ENCODE results near the gene ELL. TPM values are rescaled to one million over a fixed set of nuclear protein-coding genes. Genes with fewer than 3 reads are reported as not detected.

Gene ELL
- total RNA-seq, 1 donor from 2014 or later: 9.3 TPM

DNA sequence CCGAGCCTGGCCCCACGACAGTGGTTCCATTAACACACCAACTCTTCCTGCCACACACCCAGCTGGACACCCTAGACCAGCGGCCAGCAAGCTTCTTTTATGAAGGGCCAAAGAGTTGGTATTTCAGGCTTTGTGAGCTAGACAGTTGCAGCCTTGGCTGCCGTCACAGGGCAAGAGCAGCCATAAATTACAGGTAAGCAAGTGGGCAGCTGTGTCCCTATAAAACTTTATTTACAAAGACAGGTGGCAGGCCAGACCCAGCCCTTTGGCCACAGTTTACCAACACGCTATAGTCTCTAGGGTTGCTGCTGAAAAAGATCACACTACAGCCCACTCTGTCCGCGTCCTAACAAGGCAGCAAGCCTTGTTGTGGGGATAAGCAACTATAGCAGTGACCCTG, 13.3 kb downstream of the ELL start:
- intact Hi-C loops (cut with micrococcal nuclease): no loop called here
- ATAC-seq (no peak), DNase-seq (no peak)

DNA sequence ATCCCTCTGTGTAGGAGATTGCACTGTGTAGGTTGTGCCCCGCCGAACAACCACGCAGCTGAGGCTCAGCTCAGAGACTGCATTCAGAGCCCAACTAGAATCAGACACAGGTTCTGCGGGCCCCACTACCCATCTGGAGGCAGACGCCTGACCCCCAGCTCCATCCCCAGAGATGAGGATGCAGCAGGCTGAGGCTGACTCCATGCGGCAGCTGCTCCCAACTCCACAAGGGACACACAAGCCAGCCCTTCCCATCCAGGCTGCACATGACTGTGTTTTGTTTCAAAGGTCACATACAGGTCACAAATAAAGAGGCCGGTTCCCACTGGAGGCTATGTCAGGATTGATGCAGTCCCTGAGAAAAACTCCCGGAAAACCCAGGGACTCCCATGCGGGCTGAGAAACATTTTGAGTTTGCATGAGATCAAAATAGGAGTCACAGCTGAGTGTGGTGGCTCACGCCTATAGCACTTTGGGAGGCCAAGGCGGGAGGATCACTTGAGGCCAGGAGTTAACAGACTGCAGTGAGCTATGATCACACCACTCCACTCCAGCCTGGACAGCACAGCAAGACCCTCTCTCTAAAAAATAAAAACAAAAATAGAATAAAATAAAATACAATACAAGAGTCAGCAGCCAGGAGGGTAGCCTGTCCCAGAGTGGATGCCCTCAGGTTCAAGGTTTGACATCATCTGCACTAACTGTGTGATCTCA, 14.0 kb downstream of the ELL start:
- intact Hi-C loops (cut with micrococcal nuclease): no loop called here
- DNase-seq: peak; percentile 60
- peak; percentile 39 for ATAC-seq

DNA sequence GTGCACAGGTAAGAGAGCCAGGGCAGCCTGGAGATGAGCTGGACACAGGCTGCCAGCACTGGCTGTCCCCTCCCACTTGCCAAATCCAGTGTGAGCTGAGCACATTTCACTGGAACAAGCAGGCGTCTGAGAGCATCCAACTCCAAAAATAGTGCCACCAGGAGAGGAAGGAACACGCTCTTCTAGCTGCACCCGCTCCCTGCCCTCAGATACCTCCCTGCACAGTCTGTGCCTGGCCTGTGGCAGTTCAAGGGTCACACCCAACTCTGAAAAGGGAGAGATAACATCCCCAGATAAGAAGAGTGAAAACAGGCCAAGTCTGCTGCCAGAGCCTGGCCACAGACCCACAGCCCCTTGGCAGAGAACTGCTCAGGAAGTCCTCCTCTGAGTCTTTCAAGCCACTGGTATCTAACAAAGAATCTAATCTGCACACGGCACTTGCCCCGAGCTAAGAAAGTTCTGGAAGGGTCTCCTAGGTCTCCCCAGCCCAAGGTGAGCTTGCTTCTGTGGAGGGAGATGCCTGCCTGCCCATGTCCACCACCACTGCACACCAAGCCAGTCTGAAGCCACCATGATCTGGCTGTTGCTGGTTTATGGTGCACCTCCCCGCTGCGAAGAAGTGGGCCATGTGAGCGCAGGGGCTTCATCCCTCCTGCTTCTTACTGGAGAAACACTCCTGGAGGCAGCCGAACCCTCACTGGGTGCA, 14.7 kb downstream of the ELL start:
- DNase-seq: peak; percentile 78
- ATAC-seq: peak; percentile 81
- intact Hi-C loops (cut with micrococcal nuclease): no loop called here

DNA sequence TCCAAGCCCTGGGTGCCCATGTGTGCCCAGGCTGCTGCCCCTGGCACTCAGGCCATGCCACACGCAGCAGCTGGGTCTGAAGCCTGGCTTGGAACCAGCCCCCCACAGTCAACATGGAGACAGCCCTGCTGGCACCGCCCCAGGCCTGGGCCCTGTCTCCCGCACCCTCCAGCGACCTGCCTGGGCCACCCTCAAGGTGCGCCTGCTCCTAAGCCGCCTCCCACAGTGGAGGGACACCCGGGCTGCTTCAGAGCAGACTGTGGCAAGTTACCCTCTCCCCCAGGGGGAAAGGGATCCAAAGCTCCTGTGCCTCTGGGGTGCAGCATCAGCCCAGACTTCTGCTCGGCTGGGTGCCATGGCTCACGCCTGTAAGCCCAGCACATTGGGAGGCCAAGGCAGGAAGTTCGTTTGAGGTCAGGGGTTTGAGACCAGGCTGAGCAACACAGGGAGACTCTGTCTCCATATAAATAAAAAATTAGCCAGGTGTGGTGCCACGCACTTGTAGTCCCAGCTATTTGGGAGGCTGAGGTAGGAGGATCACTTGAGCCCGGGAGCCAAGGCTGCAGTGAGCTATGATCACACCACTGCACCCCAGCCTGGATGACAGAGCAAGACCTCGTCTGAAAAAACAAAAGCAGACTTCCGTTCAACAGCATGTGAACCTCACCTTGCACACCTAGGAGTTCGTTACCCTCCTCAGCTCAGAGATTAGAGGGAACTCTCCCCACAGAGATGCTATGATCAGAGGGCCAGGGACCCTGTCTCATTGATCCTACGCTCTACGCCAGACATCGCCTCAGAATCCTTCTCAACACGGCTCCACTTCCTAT, 15.6 kb downstream of the ELL start:
- peak; percentile 62 for DNase-seq
- intact Hi-C loops (cut with micrococcal nuclease): no loop called here
- ATAC-seq: peak; percentile 0

DNA sequence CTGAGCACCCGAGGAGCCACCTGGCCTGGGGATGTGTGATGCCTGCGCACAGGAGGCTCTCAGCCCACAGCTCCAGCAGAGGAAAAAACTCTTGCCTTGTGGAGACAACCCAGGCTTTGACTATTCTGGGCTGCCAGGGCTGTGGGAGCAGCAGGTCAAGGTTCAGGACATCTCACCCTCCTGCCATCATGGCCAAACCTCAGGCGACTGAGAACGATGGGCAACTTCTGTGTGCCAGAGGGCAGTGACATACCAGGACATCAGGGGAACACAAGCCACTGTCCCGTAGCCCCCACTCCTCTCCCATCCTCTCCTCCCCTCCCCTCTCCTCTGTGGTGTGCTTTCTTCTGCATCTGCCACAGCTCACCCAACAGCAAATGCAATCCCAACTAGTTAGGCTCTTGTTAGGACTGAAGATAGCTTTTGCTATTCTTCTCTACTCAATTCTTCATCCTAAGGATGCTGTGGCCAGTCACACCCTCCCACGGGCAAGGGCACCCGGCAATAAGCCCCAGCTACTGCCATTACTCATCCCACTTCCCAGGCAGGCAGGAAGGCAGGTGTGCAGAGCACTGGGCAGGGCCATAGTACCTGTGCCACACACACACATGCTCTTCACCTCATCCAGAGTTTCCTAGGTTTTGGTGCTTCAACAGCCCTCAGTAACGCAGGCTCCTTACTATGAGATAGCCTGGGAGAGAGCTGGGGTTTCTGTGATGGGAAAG, 16.8 kb downstream of the ELL start:
- DNase-seq (no peak), ATAC-seq (no peak)
- intact Hi-C loops (cut with micrococcal nuclease): no loop called here

DNA sequence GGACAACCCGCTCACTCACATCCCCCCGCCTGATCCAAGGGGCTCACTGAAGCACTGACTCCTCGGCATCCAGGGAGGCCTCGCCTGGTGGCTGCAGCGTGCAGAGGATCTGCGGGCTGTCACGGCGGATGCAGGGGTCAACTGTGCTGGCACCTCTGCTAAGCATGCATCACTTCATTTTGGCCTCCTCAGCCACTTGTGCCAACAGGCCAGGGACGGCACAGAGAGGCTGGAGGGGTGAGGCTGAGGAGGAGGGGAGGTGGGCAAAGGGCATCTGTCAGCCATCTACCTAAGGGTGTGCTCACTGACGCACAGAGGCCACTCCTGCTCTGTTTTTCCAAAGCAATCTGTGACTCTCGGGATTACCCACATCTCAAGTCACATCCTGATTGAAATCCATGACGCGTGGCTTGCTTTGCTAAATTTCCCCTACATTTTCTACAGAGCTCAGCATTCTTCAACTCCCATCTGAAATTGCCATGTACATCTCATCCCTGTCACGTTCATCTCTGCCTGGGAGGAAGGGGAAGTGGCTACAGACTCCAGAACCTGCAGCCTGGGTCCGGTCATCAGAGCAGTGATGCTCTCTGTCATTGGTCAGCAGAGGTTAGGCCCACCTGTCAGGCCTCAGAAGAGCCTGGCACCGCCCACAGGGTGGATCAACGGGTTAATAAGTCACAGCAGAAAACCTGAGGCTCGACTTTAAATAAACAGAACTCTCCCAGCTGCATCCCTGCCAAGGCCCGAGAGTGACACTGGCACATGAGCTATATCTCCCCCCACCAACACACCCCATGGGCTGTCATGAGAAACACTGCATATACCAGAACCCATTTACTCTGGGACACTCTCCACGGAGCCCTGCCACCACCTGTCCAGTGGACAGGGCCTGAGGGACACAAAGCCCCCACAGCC, 17.6 kb downstream of the ELL start:
- DNase-seq (peak; percentile 54), ATAC-seq (peak; percentile 0)
- intact Hi-C loops (cut with micrococcal nuclease): no loop called here

DNA sequence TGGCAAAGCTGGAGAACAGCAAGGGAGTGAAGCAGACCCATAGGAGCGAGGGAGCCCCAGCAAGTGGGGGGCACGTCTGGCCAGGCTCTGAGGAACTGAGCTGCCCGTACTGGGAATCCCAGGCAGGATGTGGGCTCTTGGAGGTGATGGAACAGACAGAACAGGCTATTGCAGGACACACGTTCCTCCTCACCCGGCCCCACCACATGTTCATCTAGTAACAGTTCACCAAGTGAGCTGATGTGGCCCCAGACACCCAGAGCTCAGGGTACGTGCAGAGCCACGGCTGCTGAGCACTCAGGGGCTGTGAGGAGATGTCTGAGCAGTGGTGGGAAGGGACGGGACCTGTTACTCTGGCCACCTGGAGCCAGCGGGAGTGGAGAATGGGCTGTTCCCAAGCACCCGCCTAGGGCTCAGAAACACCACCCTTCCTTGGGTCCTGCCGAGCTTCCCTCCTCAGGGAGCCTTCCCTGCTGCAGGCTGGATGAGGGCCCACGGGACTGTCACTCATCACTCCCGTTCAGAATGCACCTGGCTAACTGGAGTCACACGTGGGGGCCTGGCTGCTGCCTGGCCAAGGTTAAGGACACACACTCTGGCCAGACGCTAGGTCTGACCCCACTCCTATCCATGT, 18.4 kb downstream of the ELL start:
- intact Hi-C loops (cut with micrococcal nuclease): no loop called here
- ATAC-seq: no peak
- no peak for DNase-seq

DNA sequence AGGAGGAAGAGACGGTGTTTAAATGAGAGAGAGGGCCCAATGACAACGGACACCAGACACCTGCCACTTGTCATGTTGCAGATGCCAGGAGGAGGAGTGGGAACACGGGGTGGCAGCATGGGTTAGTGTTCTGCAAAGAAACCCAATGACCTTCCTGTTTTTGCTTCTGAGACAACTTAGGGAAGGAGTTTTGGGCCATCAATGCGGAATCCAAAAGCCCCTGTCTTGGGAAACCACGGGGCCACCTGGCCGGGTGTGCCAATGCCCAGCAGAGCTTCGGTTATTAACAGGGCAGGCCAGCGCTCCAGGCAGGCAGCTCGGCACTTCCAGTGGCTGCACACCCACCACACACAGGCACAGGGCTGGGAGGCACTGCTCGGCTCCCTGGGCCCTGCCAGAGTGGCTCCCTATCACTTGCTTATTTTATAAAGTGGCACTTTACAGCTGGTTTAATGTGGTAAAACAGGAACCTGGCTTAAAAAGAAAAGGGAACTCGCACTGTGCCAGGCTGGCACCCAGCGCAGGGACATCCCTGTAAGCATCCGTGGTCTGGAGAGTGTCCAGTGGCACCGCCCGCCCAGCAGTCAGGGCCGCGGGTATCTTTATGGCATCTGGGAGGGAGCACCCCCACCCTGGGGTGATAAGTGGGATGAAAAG, 19.1 kb downstream of the ELL start:
- peak; percentile 10 for ATAC-seq
- intact Hi-C loops (cut with micrococcal nuclease): no loop called here
- DNase-seq: peak; percentile 78

DNA sequence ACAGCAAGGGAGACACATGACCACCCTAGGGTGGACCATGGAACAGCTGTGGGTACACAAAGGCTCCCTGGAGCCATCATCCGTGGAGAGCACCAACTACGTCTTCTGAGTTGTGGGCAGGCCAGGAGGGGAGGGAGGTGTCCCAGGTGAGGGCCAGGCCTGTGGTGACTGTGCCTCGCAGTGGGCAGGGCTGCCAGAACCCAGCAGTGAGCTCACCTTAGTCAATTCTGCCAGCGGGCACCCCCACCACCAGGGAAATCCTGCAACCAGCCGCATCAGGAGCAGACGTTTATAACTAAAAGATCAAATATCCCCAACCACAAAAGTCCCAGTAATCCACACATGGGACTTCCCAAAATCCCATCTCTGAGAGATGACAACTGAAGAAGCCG, 19.6 kb downstream of the ELL start:
- no peak for DNase-seq
- ATAC-seq: no peak
- intact Hi-C loops (cut with micrococcal nuclease): no loop called here

DNA sequence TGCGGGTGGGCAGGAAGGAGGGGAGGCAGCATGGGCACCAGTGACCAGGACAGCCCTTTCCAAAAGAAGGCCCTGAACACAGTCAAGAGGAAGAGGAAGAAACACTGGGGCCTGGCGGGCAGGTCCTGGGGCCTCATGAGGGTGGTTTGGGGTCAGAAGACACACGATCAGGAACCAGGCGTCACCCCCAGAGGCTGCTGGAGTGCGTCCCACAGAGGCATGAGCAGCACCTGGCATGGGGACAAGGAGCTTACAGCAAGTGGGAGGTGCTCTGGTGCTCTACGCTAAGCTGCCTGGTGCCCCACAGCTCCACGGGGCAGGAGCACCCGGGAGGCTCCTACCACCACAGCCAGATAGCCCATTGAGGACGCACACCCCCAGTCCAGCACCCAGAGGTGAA, 20.0 kb downstream of the ELL start:
- DNase-seq (peak; percentile 81), ATAC-seq (peak; percentile 60)
- intact Hi-C loops (cut with micrococcal nuclease): no loop called here

DNA sequence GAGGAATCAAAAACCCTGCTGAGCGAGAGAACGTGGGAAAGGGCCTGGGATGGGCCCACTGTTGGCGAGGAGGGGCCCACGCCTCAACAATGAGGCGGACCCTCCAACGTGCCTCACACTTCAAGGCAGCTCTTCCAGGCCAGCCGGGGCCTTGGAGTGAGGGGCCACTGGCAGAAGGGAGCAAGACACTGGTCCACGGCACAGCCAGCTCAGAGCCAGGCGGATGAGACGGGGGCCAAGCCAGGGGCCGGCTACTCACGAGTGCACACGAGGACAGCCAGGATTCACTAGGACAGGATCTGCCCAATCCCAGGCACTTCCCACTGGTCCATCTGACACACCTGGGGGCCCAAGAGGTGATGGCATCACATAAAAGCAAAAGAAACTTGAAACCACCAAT, 20.5 kb downstream of the ELL start:
- intact Hi-C loops (cut with micrococcal nuclease): no loop called here

DNA sequence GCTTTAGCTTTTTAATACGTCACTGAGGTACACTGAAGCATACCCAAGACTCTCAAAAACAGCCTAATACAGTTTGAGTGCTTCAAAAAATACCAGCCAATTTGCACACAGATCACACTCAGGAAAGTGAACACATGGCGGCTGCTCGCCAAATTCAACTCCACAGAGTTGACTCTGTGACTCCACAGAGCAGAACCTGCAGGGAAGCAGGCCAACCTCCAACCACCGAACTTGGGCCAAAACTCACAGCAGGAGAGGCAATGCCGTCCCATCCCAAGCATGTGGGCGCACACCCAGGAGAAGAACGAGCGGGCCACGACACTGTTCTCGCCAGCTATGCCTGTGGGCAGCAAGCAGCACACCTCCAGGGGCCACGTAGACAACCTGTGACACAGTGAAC, 21.1 kb downstream of the ELL start:
- ATAC-seq (peak; percentile 63), DNase-seq (peak; percentile 86)
- intact Hi-C loops (cut with micrococcal nuclease): no loop called here

More for the DNA sequence above, 20.5 kb downstream of the ELL start:
- no peak for ATAC-seq
- no peak for DNase-seq

DNA sequence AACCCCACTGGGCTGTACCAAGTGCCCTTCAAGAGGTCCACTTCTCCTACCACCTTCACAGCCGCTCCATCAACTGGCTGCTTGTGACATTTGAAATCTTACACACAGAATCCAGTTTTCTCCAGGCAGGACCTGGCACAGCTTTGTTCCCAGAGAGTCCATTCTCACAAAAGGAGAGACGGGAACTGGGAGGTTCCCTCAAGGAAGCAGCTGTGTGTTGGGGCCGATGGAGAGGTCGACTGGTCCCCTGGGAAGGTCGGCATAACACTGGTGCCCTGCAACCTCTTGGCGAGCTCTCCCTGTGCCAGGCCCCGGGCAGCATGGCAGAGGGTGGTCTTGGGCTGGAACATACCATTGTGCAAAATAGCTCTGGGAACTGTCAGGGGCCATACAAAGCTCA, 21.5 kb downstream of the ELL start:
- intact Hi-C loops (cut with micrococcal nuclease): no loop called here
- DNase-seq (no peak), ATAC-seq (peak; percentile 2)

DNA sequence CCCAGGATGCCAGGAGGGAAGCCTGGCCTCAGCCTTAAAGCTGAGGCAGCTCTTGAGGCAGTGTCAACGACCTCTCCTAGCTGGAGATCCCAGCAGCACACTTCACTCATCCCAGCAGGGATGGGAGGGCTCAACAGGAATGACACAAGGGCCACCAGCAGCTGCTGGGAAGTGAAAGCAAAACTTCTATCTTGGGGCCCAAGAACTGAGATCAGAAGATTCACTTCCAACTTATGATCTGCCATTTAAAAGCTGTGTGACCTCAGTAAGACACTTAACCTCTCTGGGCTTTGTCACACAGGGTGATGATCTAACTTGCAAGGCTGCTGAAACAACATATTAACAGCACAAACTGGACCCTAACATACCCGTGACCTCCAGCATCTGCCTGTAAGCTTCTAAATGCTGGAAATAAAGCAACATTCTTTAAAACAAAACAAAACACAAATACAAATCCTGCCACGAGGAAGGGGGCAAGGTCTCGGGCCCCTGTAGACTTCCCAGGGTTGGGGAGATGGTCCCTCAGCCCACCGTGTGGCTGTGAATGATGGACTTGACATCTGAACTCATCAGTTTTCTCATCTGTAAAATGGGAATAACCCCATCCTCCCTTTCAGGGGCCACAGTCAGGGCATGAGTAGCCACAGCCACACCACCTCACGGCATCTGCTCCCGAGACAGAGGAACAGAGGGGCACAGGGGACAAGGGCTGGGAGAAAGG, 22.7 kb downstream of the ELL start:
- ATAC-seq (no peak), DNase-seq (no peak)
- intact Hi-C loops (cut with micrococcal nuclease): no loop called here

DNA sequence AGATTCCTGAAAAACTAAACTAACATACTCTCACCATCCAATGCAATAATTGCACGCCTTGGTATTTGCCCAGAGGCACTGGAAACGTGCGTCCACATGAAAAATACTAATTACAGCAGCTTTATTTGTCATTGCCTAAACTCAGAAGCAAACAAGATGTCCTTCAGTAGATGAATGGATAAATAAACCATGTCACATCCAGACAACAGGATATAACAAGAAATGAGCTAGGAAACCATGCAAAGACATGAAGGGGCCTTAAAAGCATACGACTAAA, 25.0 kb downstream of the ELL start:
- DNase-seq (no peak), ATAC-seq (no peak)
- intact Hi-C loops (cut with micrococcal nuclease): no loop called here

DNA sequence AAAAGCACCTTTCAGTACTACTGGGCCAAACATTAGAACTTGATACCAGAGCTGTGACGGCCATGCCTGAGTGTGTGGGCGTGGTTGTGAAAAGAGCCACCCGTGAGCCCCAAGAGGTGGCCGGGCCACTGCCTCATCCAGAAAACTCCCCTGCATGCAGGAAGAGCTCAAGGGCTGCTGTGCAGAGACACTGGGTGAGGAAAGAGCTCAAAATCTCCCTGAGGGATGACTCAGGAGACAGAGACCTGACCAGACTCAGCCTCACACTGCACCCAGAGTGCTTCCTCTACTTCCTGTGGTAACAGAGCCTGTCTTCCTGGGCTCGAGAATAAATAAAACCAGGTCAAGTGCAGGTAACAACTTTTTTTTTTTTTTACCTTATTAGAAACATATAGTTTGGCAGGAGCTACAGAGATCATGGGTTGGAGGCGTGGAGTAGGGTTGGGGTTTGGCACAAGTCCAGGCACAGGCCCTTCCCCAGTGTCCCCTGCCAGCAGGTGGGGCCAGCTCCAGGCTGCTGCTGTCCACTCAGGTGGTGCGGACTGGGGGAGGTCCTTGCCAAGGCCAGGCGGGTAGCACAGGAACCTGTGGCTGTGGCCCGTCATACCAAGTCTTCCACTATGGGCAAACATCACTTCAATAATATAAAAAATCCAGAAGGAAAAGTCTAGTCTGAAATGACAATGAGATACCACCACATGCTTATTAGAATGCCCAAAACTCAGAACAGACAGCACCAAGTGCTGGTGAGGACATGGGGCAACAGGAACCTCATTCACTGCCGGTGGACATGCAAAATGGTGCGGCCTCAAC, 25.5 kb downstream of the ELL start:
- DNase-seq (peak; percentile 60), ATAC-seq (no peak)
- intact Hi-C loops (cut with micrococcal nuclease): no loop called here
